Measurements from ENCODE around the gene HBS1L. TPM values are rescaled to one million over a fixed set of nuclear protein-coding genes. Genes with fewer than 3 reads are reported as not detected.
A peak's percentile ranks its signal among the peaks of the same experiment; 100 is the strongest.

Gene HBS1L
- total and polyA plus RNA-seq, 2 of the 4 experiments (the other 2 are of a cell fraction), result 45.1 to 120 TPM

GRCh38 chr6:134911547-134911946, 143.1 kb downstream of the HBS1L start:
- WGBS, 2 experiments (ENCODE audit: extremely low coverage in 2 of 2, insufficient read length in 1 of 2), result no CpG with 5 or more reads among the region's 1 CpG
- Histone ChIP-seq H3K14ac (replicated peaks; ENCODE audit: low read depth, low read length) (no peak overlapping the region; the same call in 1 of the 2 replicates), H4K20me1 (ENCODE audit: insufficient read depth, low read length) (no peaks in the 10 kb centered on the region), H3K79me1 (ENCODE audit: low read depth in 1 of 2, low read length in 2 of 2) (no peaks in the 10 kb centered on the region), H3K9me1 (ENCODE audit: insufficient read depth, low read length) (peaks cover 10% of the 10 kb centered on the region; the same call in 1 of the 2 replicates), H3K9me3 (ENCODE audit: control insufficient read depth, insufficient read depth, low read length) (no peaks in the 10 kb centered on the region), H2AFZ (replicated peaks; ENCODE audit: low read length, poor library complexity) (peak overlapping the region; percentile 71), H3K27ac (ENCODE audit: insufficient read depth, low read length) (0 out of 2 replicates have a peak overlapping the region, but pooled peaks have one; percentile 5), H4K8ac (ENCODE audit: low read depth in 2 of 2, low read length in 2 of 2) (peak overlapping the region in 1 of 2 experiments; percentile 83; a peak in 2 of 4 replicates), H4K5ac (ENCODE audit: low read depth, low read length) (peak overlapping the region; percentile 87), H2BK5ac (ENCODE audit: low read depth, low read length, poor library complexity, severe bottlenecking) (peak overlapping the region; percentile 96), H2BK15ac (ENCODE audit: low read depth, low read length) (peak overlapping the region; percentile 48; the same call in 1 of the 3 replicates), H2BK120ac (ENCODE audit: low read depth, low read length) (peak overlapping the region; percentile 21; the same call in 1 of the 2 replicates), H3K4me2 (ENCODE audit: low read depth, low read length) (no peak overlapping the region), H3K4me1 (ENCODE audit: control insufficient read depth, insufficient read depth, low read length) (peaks cover 16% of the 10 kb centered on the region), H2AK9ac (replicated peaks; ENCODE audit: low read depth, low read length, poor library complexity) (no peak overlapping the region), H3K9ac (ENCODE audit: low read depth, low read length) (no peak overlapping the region), H3K4me3 (ENCODE audit: insufficient read depth, low read depth, low read length) (no peak overlapping the region), H3K23ac (ENCODE audit: low read depth, low read length) (no peak overlapping the region), H3K56ac (ENCODE audit: extremely low read depth, insufficient read depth, low read length) (no peak overlapping the region), H2AK5ac (ENCODE audit: low read depth, low read length) (peak overlapping the region; percentile 57; the same call in 1 of the 2 replicates), H3K18ac (ENCODE audit: low read depth, low read length) (peak overlapping the region; percentile 94), H4K91ac (ENCODE audit: insufficient read depth, low read depth, low read length) (0 out of 2 replicates have a peak overlapping the region, but pooled peaks have one; percentile 30), H2BK20ac (ENCODE audit: low read depth, low read length) (peak overlapping the region; percentile 44; the same call in 1 of the 2 replicates), H3K27me3 (ENCODE audit: control insufficient read depth, insufficient read depth, low read length) (no peaks in the 10 kb centered on the region), H3K36me3 (ENCODE audit: control insufficient read depth, insufficient read depth, low read length) (no peaks in the 10 kb centered on the region), H3K4ac (ENCODE audit: low read depth, low read length) (peak overlapping the region; percentile 33)
- DNase-seq, result peak; percentile 88
- in situ Hi-C loops (cut with MboI; ENCODE audit: low sequenced_read_pairs) (no loop called here), intact Hi-C loops (cut with micrococcal nuclease) (no loop called here), dilution Hi-C loops (cut with HindIII; ENCODE audit: low sequenced_read_pairs, unreplicated experiment) (no loop called here)
- no TSS peak for BruUV-seq (replicated peaks)
- CTCF ChIA-PET, result no interaction called here
- POLR2A ChIA-PET (ENCODE audit: unreplicated experiment), result no interaction called here
- ATAC-seq (ENCODE audit: low read depth), result peak; percentile 35; the same call in 1 of the 2 replicates
- peak; percentile 82 for TF ChIP-seq USF2 (IDR thresholded peaks at IDR 0.05; ENCODE audit: low read depth, low read length)
- no peak for TF ChIP-seq ELK1 (IDR thresholded peaks at IDR 0.05; ENCODE audit: borderline replicate concordance, low read depth, low read length)
- 0 out of 2 replicates have a peak, but pooled peaks have one; percentile 18 for TF ChIP-seq BHLHE40 (IDR thresholded peaks at IDR 0.05; ENCODE audit: low read depth, low read length)

All from IMR-90 (cell line).